Activated naive CD8-positive, alpha-beta T cell (primary cell): ENCODE results near the gene TFAP2A.

Experiments
- H3K27ac Mint-ChIP-seq: one replicate; pipeline ENCODE4 v1.8.0; 2021; ENCODE audit warnings: mixed read lengths
- H3K27me3 Mint-ChIP-seq: one replicate; pipeline ENCODE4 v1.8.0; 2021; ENCODE audit warnings: mixed read lengths
- H3K36me3 Mint-ChIP-seq: one replicate; pipeline ENCODE4 v1.8.0; 2021; ENCODE audit warnings: mixed read lengths
- H3K4me1 Mint-ChIP-seq: one replicate; pipeline ENCODE4 v1.8.0; 2021; ENCODE audit warnings: low read depth, mixed read lengths
- H3K4me3 Mint-ChIP-seq: one replicate; pipeline ENCODE4 v1.8.0; 2021; ENCODE audit warnings: mild to moderate bottlenecking, mixed read lengths
- H3K9me3 Mint-ChIP-seq: one replicate; pipeline ENCODE4 v1.8.0; 2021; ENCODE audit warnings: low read depth, mixed read lengths

TFAP2A gene

GRCh38 chr6:10437891-10438290 lies 23.0 kb upstream of the TFAP2A start:
- Mint-ChIP-seq H3K27ac (no peak overlapping the region), H3K9me3 (no peaks in the 10 kb centered on the region), H3K27me3 (peaks cover 10% of the 10 kb centered on the region), H3K4me1 (peaks cover 7% of the 10 kb centered on the region), H3K36me3 (no peaks in the 10 kb centered on the region), H3K4me3 (no peak overlapping the region)

DNA sequence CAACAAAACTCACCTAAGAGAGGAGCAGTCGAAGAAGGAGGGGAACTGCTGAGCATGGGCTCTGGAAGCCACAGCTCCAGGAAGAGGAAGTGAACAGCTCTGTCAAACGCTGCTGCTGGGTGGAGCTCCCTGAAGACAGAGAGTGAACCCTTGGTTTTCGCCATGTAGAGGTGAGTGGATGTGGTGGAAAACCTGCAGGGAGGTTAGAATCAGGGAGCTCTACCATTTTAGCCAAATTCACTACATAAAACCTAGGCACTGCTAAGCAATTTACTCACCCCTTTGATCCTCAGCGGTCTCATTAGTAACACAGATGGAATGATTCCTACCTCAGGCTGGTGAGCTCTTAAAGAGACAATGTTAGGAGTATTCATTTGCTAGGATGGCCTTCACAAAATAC lies 19.4 kb upstream of the TFAP2A start:
- Mint-ChIP-seq H3K4me3 (no peak overlapping the region), H3K27ac (no peak overlapping the region), H3K9me3 (no peaks in the 10 kb centered on the region), H3K36me3 (no peaks in the 10 kb centered on the region), H3K27me3 (peaks cover 17% of the 10 kb centered on the region), H3K4me1 (peaks cover 9% of the 10 kb centered on the region)

DNA sequence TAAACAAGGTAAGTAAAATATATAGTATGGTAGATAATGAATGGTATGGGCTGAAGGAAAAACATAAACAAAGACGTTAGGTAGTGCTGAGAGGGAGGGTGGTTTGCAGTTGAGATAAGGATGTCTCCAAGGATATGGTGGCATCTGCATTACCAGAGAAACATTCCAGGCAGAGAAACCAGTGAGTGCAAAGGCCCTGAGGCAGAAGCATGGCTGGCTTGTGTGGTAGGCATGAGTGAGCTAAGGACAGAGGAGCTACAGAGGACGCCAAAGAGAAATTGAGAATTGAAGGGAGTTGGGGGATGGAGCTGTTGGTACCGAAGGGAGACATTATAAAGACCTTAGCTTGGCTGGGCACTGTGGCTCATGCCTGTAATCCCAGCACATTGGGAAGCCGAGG lies 18.4 kb upstream of the TFAP2A start:
- H3K9me3 Mint-ChIP-seq, result no peaks in the 10 kb centered on the region
- no peak overlapping the region for H3K27ac Mint-ChIP-seq
- H3K4me3 Mint-ChIP-seq, result no peak overlapping the region
- H3K4me1 Mint-ChIP-seq, result peaks cover 9% of the 10 kb centered on the region
- H3K36me3 Mint-ChIP-seq, result no peaks in the 10 kb centered on the region
- H3K27me3 Mint-ChIP-seq, result peaks cover 17% of the 10 kb centered on the region

DNA sequence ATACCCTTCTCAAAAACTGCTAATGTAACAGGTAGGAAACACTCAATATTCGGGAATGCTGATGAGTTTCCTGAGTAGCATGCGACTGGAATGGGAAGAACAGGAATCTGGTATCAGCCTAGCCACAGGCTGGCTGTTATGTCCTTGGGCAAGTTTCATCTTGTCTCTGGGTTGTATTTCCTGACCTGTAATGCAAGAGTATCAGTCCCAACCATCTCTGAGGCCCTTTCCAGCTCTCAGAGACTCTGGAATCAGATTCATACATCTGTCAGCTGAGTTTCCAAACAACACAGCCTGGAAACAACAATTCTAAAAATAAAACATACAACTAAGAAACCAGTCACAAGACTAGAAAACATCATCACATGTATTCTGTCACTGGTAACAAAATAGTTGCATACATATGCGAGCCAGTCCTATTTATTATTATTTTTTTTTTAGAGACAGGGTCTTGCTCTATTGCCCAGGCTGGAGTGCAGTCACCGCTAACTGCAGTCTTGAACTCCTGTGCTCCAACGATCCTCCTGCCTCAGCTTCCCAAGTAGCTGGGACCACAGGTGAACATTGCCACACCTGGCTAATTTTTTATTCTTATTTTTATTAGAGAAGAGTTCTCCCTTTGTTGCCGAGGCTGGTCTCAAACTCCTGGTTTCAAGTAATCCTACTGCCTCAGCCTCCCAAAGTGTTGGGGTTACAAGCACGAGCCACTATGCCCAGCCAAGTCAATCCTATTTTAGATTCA lies 16.7 kb upstream of the TFAP2A start:
- Mint-ChIP-seq H3K27ac (no peak overlapping the region), H3K4me3 (no peak overlapping the region), H3K27me3 (peaks cover 29% of the 10 kb centered on the region), H3K36me3 (no peaks in the 10 kb centered on the region), H3K9me3 (no peaks in the 10 kb centered on the region), H3K4me1 (peaks cover 11% of the 10 kb centered on the region)

DNA sequence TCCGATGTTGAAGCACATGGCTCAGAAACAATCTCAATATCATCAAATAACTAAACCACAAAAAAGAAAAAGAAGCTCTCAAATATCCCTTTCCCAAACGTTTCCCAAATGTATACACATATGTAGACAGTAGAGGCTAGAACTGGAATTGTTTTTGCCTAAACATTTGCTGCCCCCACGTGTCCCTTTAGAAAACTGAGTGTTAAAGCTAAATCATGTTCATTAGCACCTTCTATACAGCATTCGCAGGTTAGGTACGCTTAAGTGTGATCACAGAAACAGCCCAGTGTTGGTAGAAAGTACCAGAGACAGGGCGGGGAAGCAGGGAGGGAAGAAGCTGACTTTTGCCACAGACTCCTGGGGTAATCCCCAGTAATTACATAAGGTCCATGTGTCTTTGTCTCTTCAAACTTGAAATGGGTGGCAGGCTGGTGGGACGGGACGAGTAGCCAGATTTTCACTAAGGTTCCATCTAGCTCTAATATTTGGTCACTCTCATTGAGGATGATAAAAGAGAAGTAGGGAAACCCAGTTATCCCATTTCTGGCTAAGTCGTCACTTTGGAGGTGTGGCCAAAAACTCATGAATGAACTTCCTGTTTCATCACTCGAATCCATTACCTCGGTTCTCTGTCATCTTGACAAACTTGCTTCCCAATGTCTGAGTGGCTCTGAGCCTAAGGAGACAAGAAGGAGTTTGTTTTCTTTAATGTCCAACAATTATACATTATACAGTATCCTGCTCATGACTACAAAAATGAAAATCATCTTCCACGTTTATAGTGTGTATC lies 15.0 kb upstream of the TFAP2A start:
- H3K27ac Mint-ChIP-seq, result no peak overlapping the region
- H3K4me3 Mint-ChIP-seq, result no peak overlapping the region
- peaks cover 34% of the 10 kb centered on the region for H3K27me3 Mint-ChIP-seq
- peaks cover 16% of the 10 kb centered on the region for H3K4me1 Mint-ChIP-seq
- no peaks in the 10 kb centered on the region for H3K9me3 Mint-ChIP-seq
- no peaks in the 10 kb centered on the region for H3K36me3 Mint-ChIP-seq

- Mint-ChIP-seq H3K4me1 (peaks cover 11% of the 10 kb centered on the region), H3K27me3 (peaks cover 41% of the 10 kb centered on the region), H3K4me3 (peak overlapping the region; percentile 73), H3K27ac (no peak overlapping the region), H3K36me3 (no peaks in the 10 kb centered on the region), H3K9me3 (no peaks in the 10 kb centered on the region)
Measured at GRCh38 chr6:10426781-10427279, 12.0 kb upstream of the TFAP2A start.

DNA sequence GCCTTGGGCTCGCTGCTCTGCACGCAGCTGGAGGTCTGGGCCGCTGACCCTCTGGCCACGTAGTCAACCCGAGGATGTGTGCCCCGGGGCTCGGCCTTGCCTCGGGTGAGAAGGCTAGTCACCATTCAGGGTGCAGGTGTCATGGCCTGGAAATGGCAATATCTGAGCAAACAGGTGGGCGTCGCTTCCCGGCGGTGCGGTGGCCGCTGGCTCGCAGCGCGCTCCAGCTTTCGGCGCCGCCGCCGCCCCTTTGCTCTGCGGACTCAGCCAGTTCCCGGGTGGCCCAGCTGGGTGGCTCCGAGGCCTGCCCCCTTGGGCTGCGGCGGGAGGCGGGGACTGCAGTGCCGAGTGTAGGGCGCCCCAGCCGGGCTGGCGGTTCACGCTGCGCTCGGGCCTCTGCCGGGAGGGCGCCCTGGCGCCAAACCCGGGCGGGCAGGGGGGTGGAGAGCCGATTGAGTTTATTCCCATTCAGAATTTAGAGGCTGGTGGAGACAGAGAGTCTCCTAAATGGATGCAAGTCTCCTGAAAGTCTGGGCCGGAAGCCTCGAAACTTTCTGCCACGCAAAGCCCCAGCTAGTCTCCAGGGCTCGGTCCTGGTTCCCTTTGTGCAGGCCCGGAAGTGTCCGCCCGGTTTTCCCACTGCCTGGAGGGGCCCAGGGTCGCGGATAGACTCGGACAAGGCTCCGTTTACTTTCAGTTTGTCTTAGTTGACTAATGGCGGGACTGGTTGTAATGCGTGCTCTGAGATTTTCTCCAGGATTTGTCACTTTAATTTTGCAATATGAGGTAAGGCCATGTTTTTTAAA lies 11.3 kb upstream of the TFAP2A start:
- H3K9me3 Mint-ChIP-seq, result no peaks in the 10 kb centered on the region
- H3K27me3 Mint-ChIP-seq, result peaks cover 43% of the 10 kb centered on the region
- H3K36me3 Mint-ChIP-seq, result no peaks in the 10 kb centered on the region
- no peak overlapping the region for H3K27ac Mint-ChIP-seq
- peaks cover 13% of the 10 kb centered on the region for H3K4me1 Mint-ChIP-seq
- H3K4me3 Mint-ChIP-seq, result peak overlapping the region; percentile 73

DNA sequence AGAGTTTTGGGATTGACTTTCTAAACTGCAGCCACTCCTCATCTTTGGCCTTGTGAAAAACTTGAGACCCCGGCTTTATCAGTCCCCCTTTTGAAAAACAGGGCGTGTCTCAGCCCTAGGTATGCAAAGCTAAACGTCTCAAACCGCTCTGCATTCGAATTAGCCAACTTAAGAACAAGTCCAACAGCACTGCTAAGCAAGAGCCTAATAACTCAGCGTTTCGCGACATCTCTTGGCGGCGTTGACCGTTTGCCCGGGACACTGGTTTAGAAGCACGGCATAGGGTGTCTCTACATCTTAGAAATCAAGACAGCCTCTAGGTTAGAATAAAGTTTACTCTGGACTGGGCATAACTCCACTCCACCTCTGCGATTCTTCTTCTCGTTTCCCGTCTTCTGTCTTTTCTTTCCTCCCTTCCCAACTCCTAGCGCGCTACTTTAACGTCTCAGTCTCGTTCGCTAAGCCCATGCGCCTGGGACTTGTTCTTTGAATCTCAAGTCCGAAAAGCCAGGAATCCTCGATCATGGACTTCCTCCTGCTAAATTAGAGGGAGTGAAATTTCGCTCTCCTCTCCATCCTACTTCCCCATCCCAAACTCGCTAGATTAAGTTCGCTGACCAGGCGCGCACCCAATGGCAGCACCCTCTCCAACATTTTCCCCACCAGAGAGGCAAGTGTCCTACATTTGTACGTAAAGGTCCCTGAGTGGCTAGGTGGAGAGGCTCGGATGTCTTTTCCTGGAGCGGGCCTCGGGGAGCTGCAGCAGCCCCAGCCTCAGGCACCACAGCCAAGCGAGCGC lies 10.5 kb upstream of the TFAP2A start:
- Mint-ChIP-seq H3K4me1 (peaks cover 12% of the 10 kb centered on the region), H3K36me3 (no peaks in the 10 kb centered on the region), H3K9me3 (no peaks in the 10 kb centered on the region), H3K27me3 (peaks cover 39% of the 10 kb centered on the region), H3K27ac (no peak overlapping the region), H3K4me3 (peak overlapping the region; percentile 44)

GRCh38 chr6:10424040-10424439 lies 9.2 kb upstream of the TFAP2A start:
- Mint-ChIP-seq H3K9me3 (no peaks in the 10 kb centered on the region), H3K27me3 (peaks cover 40% of the 10 kb centered on the region), H3K4me3 (no peak overlapping the region), H3K27ac (no peak overlapping the region), H3K4me1 (peaks cover 16% of the 10 kb centered on the region), H3K36me3 (no peaks in the 10 kb centered on the region)

DNA sequence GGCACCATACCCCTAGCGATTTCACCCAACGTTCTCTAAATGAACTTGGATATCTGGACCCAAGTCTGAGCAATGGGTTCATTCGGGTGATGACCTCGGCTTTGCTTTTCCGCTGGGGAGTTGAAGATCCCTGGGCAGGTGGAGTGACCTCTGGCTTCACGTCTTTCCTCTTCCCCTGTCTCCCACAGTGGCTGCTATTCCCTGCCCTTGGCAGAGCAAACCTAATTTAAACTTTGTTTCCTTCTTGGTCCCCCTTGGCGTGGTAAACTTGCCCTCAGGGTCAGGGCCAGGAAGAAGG lies 7.8 kb upstream of the TFAP2A start:
- H3K9me3 Mint-ChIP-seq, result no peaks in the 10 kb centered on the region
- H3K27ac Mint-ChIP-seq, result no peak overlapping the region
- H3K27me3 Mint-ChIP-seq, result peaks cover 41% of the 10 kb centered on the region
- no peak overlapping the region for H3K4me3 Mint-ChIP-seq
- peaks cover 19% of the 10 kb centered on the region for H3K4me1 Mint-ChIP-seq
- no peaks in the 10 kb centered on the region for H3K36me3 Mint-ChIP-seq

- H3K4me3 Mint-ChIP-seq, result no peak overlapping the region
- no peaks in the 10 kb centered on the region for H3K36me3 Mint-ChIP-seq
- peaks cover 42% of the 10 kb centered on the region for H3K27me3 Mint-ChIP-seq
- peaks cover 23% of the 10 kb centered on the region for H3K4me1 Mint-ChIP-seq
- H3K27ac Mint-ChIP-seq, result no peak overlapping the region
- H3K9me3 Mint-ChIP-seq, result no peaks in the 10 kb centered on the region
Measured at GRCh38 chr6:10421921-10422736, 7.3 kb upstream of the TFAP2A start.

- Mint-ChIP-seq H3K4me1 (peaks cover 27% of the 10 kb centered on the region), H3K27ac (no peak overlapping the region), H3K9me3 (no peaks in the 10 kb centered on the region), H3K4me3 (no peak overlapping the region), H3K36me3 (no peaks in the 10 kb centered on the region), H3K27me3 (peaks cover 39% of the 10 kb centered on the region)
Measured at GRCh38 chr6:10421158-10421920, 6.5 kb upstream of the TFAP2A start.

- H3K9me3 Mint-ChIP-seq, result no peaks in the 10 kb centered on the region
- peaks cover 29% of the 10 kb centered on the region for H3K4me1 Mint-ChIP-seq
- H3K4me3 Mint-ChIP-seq, result no peak overlapping the region
- H3K36me3 Mint-ChIP-seq, result no peaks in the 10 kb centered on the region
- H3K27me3 Mint-ChIP-seq, result peaks cover 42% of the 10 kb centered on the region
- H3K27ac Mint-ChIP-seq, result no peak overlapping the region
Measured at GRCh38 chr6:10420546-10421157, 5.8 kb upstream of the TFAP2A start.
